Stimulated activated CD4-positive, alpha-beta T cell treated with anti-CD3 and anti-CD28 coated beads, Interleukin-2, amount 100 ng/mL, for 24 hours (primary cell): ENCODE results near the gene UGT1A9.
"Not testable (repeated sequence)": the region's sequence is repeated elsewhere in the genome, so short reads cannot be mapped to it uniquely, and the experiment has no call there.

Experiments
- DNase-seq, 2 donors: peaks; one replicate each; pipeline ENCODE4 v3.0.0-alpha.2; 2020

Gene UGT1A9

DNA sequence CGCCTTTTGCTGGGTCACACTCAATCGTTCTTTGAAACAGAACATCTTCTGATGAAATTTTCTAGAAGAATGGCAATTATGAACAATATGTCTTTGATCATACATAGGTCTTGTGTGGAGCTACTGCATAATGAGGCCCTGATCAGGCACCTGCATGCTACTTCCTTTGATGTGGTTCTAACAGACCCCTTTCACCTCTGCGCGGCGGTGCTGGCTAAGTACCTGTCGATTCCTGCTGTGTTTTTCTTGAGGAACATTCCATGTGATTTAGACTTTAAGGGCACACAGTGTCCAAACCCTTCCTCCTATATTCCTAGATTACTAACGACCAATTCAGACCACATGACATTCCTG, 41.5 kb downstream of the UGT1A9 start:
- no peak for DNase-seq

DNA sequence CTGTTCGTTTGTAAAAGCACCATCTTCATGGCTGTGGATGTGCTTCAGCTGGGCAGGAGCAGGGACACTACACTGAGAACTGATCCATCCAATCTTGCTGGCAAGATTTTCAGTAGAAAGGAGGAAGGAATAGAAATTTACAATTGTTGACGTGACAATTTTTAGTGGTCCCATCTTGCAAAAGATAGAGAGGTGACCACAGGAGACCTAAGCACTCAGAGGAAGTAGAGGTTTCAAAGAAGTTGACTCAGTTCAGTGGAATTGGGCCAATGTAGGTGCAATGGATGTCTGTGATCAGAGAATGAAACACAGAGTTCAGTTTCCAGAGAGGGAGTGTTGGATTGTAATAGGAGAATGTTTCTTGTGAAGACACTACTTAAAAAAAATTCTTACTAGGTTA, 42.4 kb downstream of the UGT1A9 start:
- DNase-seq, result no peak

GRCh38 chr2:233718552-233718951, 46.9 kb downstream of the UGT1A9 start, which contains the start of gene UGT1A4:
TSS of gene UGT1A4 (plus strand) at chr2:233718736. CDS start at chr2:233718821, 85 bp downstream.
- no peak for DNase-seq

GRCh38 chr2:233728723-233729301, 57.1 kb downstream of the UGT1A9 start, which contains the start of gene UGT1A3:
TSS of gene UGT1A3 (plus strand) at chr2:233729042. CDS start at chr2:233729127, 85 bp downstream.
- no peak for DNase-seq

DNA sequence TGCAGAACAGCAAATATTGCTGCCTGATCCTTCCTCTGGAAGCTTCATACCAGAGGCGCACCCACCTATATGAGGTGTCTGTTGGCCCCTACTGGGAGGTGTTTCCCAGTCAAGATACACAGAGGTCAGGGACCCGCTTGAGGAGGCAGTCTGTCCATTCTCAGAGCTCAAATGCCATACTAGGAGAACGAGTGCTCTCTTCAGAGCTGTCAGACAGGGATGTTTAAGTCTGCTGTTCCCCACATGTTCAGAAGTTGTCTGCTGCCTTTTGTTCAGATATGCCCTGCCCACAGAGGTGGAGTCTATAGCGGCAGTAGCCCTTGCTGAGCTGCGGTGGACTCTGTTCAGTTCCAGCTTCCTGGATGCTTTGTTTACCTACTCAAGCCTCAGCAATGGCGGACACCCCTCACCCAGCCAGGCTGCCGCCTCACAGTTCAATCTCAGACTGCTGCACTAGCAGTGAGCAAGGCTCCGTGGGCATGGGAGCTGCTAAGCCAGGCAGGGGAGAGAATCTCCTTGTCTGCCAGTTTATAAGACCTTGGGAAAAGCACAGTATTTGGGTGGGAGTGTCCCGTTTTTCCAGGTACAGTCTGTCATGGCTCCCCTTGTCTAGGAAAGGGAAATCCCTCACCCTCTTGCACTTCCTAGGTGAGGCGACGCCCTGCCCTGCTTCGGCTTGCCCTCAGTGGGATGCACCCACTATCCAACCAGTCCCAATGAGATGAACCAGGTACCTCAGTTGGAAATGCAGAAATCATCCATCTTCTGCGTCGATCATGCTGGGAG, 65.4 kb downstream of the UGT1A9 start:
- not testable (repeated sequence) for DNase-seq

DNA sequence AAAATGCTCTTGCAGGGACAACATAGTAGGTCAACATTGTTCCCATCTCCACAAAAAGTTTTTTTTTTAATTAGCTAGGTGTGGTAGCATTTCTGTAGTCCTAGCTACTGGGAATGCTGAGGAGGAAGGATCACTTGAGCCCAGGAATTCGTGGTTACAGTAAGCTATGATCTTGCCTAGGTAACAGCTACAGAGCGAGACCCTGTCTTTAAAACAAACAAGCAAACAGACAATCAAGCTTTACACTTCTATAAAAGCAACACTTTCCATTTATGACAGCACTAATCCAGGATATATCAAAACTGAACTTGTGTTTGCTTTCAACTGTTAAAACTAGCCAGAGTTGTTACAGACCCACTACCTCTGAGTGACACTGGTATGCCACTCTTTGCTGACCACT, 69.2 kb downstream of the UGT1A9 start:
- no peak for DNase-seq

DNA sequence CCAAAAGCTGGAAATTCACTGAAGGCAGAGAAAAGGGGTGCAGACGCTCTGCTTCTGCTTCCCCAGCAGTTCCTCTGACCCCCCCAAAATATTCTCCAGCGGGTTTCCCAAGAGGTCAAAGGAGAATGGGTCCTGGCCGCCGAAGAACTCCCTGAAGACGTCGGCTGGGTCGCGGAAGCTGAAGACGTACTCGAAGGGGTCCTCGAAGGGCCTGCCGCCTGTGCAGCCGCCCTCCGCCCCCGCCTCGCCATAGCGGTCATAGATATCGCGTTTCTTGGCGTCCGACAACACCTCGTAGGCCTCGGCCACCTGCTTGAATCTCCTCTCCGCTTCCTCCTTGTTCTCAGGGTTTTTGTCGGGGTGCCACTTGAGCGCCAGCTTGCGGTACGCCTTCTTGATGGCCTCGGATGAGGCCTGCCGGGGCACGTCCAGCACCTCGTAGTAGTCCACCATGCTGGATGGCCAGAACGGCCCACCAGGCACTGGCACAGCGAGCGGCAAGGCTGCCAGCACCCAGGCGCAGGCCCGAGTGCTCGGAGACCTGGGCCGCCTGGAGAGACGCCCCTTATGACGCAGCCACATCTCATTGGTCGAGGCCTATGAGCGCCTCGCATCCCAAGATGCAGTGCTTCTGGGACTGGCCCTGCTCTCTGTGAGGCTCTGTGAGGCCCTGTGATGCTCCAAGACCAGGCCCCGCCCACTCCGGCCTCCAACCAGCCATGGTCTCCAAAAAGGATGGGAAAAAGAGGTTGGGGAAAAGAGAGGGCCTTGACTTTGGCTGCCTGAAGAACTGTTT, 72.0 kb downstream of the UGT1A9 start:
- no peak for DNase-seq

- no peak for DNase-seq
Observed at GRCh38 chr2:233745073-233745755, 73.5 kb downstream of the UGT1A9 start.

DNA sequence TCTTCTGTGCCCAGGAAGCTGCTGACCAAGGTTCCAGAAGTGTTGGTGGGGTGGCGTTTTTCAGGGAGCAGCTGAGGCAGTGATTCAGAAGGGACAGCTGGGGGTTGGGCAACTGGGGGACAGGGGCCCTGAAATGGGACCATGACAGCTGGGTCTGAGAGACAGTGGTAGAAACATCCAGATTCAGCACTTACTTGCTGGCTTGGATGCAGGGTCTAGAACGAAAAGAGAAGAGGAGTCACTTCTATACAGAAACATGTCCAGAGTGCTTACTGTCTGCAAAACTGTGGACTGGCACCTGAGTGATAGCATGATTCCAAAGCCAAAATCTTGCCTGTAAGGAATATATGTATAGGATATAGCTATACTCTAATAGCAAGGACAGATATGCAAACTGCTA, 74.1 kb downstream of the UGT1A9 start:
- DNase-seq, result not testable (repeated sequence)

DNA sequence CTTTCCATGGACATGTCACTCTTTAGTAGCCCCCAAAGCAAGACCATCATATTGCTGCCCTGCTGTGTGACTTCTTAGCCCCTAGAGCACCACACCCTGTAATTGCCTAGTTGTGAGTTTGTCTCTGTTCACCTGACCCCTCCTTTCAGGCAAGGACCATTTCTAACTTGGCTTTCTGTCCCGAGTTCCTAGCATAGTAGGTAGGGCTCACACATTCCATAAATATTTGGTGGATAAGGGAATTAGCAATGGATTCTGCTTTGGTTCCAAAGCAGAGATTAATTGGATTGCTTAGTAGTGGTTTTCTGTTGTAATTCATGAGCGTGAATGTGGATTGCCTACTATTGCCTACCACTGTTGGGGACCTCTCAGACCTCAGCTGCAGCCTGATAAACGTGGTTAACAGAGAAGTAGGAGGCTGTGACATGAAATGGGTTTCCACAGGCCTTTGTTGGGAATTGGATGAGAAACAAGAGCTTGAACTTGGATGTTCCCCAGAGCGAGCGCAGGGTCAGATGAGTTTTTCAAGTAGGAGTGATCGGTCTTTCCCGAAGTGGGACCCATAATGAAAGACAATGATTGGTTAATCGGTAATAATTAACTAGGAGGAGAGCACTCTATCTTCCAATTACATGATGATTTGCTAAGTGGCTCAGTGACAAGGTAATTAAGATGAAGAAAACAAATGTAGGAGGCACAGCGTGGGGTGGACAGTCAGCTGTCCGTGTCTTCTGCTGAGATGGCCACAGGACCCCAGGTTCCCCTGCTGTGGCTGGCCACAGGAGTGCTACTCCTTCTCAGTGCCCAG, 75.0 kb downstream of the UGT1A9 start:
- no peak for DNase-seq

- DNase-seq, result no peak
Observed at GRCh38 chr2:233747283-233747544, 75.5 kb downstream of the UGT1A9 start.

- not testable (repeated sequence) for DNase-seq
Observed at GRCh38 chr2:233750689-233751088, 79.0 kb downstream of the UGT1A9 start.

DNA sequence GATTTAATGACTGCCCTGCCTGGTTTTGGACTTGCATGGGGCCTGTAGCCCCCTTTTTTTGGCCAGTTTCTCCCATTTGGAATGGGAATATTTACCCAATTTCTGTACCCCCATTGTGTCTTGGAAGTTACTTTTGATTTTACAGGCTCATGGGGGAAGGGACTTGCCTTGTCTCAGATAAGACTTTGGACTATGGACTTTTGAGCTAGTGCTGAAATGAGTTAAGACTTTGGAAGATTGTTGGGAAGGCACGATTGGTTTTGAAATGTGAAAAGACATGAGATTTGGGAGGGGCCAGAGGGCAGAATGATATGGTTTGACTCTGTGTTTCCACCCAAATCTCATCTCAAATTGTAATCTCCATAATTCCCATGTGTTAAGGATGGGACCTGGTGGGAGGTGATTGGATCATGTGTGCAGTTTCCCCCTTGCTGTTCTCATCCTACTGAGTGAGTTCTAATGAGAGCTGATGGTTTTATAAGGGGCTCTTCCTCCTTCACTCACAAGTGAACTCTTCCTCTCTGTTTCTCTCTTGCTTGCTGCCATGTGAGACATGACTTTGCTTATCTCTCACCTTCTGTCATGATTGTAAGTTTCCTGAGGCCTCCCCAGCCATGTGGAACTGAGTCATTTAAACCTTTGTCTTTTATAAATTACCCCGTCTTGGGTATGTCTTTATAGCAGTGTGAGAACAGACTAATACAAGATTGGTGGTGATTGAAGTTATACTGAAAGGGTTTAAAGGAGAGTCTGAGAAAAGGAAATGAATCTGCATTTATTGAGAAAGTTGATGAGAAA, 79.7 kb downstream of the UGT1A9 start:
- DNase-seq, result not testable (repeated sequence)

- DNase-seq, result no peak
Observed at GRCh38 chr2:233754872-233755611, 83.3 kb downstream of the UGT1A9 start.

DNA sequence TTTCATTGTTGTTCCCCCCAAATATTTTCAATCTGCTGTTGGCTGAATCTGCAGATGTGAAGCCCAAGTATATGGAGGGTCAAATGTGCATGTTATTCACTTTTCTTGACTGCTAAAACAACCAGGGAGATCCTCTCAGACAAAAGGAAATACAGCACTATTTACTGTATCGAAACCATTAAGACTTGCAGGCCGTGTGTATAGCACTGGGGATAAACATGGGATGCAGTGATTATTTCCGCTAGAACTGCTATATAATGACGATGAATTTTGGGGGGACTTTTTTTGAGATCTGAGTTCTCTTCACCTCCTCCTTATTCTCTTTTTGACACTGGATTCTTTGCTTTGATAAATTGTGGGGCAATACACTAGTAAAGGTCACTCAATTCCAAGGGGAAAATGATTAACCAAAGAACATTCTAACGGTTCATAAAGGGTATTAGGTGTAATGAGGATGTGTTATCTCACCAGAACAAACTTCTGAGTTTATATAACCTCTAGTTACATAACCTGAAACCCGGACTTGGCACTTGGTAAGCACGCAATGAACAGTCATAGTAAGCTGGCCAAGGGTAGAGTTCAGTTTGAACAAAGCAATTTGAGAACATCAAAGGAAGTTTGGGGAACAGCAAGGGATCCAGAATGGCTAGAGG, 84.9 kb downstream of the UGT1A9 start:
- DNase-seq, result no peak

DNA sequence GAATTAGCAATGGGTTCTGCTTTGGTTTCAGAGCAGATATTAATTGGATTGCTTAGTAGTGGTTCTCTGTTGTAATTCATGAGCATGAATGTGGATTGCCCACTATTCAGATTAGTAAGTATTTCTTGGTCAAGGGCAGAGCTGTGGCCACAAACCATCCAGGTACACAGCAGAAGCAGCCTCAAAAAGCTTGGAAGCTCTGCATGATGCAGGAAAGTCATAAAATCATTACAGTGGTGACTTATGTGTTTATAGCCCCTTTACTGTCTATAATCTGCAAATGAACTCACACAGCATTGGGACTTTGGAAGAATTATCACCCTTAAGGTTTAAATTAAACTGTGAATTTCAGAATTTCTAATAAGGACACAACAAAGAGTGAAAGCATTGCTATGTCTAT, 86.4 kb downstream of the UGT1A9 start:
- DNase-seq, result no peak

DNA sequence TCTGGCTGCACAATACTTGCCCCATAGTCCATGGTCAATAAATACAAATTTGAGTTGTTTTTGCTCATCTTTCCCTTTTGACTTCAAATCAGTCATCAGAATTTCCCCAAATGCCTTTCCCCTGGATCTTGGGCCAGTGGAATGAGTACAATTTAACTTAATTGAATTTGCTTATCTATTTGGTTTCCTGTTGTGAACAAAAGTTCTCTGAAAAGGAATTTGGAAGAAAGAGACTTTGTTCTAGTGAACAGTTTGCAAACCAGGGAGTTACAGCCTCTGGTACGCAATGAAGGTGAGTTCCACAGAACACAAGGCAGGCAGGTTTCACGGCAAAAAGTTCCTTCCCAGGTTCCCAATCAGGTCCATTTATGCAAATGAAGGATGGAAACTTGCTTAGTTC, 87.2 kb downstream of the UGT1A9 start:
- no peak for DNase-seq

DNA sequence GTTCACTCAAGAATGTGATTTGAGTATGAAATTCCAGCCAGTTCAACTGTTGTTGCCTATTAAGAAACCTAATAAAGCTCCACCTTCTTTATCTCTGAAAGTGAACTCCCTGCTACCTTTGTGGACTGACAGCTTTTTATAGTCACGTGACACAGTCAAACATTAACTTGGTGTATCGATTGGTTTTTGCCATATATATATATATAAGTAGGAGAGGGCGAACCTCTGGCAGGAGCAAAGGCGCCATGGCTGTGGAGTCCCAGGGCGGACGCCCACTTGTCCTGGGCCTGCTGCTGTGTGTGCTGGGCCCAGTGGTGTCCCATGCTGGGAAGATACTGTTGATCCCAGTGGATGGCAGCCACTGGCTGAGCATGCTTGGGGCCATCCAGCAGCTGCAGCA, 88.3 kb downstream of the UGT1A9 start, which contains the start of gene UGT1A1:
UGT1A1 (plus strand) TSS at position 228 of the 400 bp plus-strand sequence; CDS start at position 246, 18 bp downstream.
- no peak for DNase-seq

DNA sequence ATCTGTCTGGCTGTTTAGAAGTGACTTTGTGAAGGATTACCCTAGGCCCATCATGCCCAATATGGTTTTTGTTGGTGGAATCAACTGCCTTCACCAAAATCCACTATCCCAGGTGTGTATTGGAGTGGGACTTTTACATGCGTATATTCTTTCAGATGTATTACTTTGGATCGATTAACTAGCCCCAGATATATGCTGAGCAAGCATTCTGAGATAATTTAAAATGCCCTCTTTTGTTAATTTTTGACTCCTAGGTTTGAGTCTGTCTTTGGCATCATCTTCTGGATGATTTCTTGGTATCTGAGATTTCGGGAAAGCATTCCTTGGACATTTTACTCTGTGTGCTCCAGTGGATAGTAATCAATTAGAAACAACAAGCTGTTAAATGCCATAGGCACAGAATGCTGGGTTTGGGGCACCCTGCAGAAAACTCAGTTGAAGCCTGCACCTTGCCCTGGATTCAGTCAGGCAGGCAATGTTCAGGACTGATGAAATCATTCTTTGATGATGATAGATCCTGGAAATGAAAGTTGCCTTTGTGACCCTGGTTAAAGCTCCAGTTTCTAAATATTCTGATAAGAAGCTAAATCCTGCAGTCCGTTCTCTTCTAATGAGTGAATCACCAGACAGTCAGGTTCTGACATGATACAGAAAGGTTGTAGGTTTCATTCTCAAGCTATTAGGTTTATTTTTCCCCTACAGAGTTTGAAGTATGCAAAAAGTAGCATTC, 89.5 kb downstream of the UGT1A9 start:
- DNase-seq, result no peak
